HEK293 (cell line): Measurements from ENCODE around the gene TBC1D14.

Experiments
- CTCF ChIA-PET: fragments of 350-600 bp; formaldehyde crosslinking; extraction: SDS; loops from one replicate; lab custom pipeline; 2021; ENCODE audit warnings: antibody characterized with exemption; lab: Yijun Ruan, JAX
- POLR2A ChIA-PET: fragments of 300-600 bp; formaldehyde crosslinking; extraction: SDS; loops from one replicate; lab custom pipeline; 2020; ENCODE audit warnings: antibody characterized with exemption, inconsistent platforms; lab: Yijun Ruan, JAX
- H3K27ac ChIP-seq: fragments of 200-500 bp; sonication (Bioruptor generic); 2 replicates; pipeline ENCODE4 v1.5.1; 2014; ENCODE audit warnings: low read depth, low read length, control low read depth, inconsistent platforms; ENCODE audit errors: extremely low read depth
- H3K36me3 ChIP-seq, 2 experiments: fragments of 200-500 bp in 1 of 2; sonication (Bioruptor generic) in 1 of 2; 1 replicate in 1 of 2; 2 replicates in 1 of 2; pipeline ENCODE4 v1.5.1; 2014 to 2017; ENCODE audit warnings: inconsistent platforms in 2 of 2, low read length in 2 of 2; ENCODE audit not compliant: control insufficient read depth in 2 of 2, insufficient read depth in 1 of 2
- H3K4me1 ChIP-seq: fragments of 200-500 bp; sonication (Bioruptor generic); 2 replicates; pipeline ENCODE4 v1.5.1; 2014; ENCODE audit warnings: mild to moderate bottlenecking, low read length, inconsistent platforms; ENCODE audit not compliant: control insufficient read depth, insufficient read depth
- H3K4me3 ChIP-seq: 2 replicates; pipeline ENCODE4 v1.5.1; 2011; ENCODE audit warnings: low read depth, mild to moderate bottlenecking, control low read depth, low read length, moderate library complexity
- H3K9me3 ChIP-seq: fragments of 200-500 bp; sonication (Bioruptor generic); 2 replicates; pipeline ENCODE4 v1.5.1; 2014; ENCODE audit warnings: low read depth, low read length, inconsistent platforms; ENCODE audit not compliant: control insufficient read depth, insufficient read depth
- BCL6B ChIP-seq: fragments of 450-650 bp; formaldehyde crosslinking; IDR thresholded peaks from 2 replicates; pipeline ENCODE4 v1.5.1; 2017; ENCODE audit warnings: missing biosample characterization, missing genetic modification characterization
- ELK4 ChIP-seq: IDR thresholded peaks from 2 replicates; pipeline ENCODE4 v1.6.1; 2011; ENCODE audit warnings: mild to moderate bottlenecking, low read depth, low read length, borderline replicate concordance
- GFI1B ChIP-seq: fragments of 450-650 bp; formaldehyde crosslinking; IDR thresholded peaks from 2 replicates; pipeline ENCODE4 v1.5.1; 2016; ENCODE audit warnings: missing biosample characterization, missing genetic modification characterization
- GLI4 ChIP-seq: fragments of 450-650 bp; formaldehyde crosslinking; IDR thresholded peaks from 2 replicates; pipeline ENCODE4 v1.5.1; 2016; ENCODE audit warnings: missing biosample characterization, missing genetic modification characterization
- HOXC10 ChIP-seq: sonication (generic); formaldehyde crosslinking; IDR thresholded peaks from 2 replicates; pipeline ENCODE4 v1.8.1; 2023; ENCODE audit warnings: mild to moderate bottlenecking, missing genetic modification reagents
- PRDM6 ChIP-seq: fragments of 450-650 bp; formaldehyde crosslinking; IDR thresholded peaks from 2 replicates; pipeline ENCODE4 v1.5.1; 2017; ENCODE audit warnings: missing biosample characterization, missing genetic modification characterization
- REPIN1 ChIP-seq: fragments of 450-650 bp; formaldehyde crosslinking; IDR thresholded peaks from 2 replicates; pipeline ENCODE4 v1.5.1; 2017; ENCODE audit warnings: missing biosample characterization, missing genetic modification characterization, low read depth
- SCRT2 ChIP-seq: fragments of 450-650 bp; formaldehyde crosslinking; IDR thresholded peaks from 2 replicates; pipeline ENCODE4 v1.5.1; 2016; ENCODE audit warnings: missing biosample characterization, missing genetic modification characterization
- ZBTB7A ChIP-seq: fragments of 450-650 bp; formaldehyde crosslinking; IDR thresholded peaks from 2 replicates; pipeline ENCODE4 v1.5.1; 2016; ENCODE audit warnings: low read depth, missing biosample characterization, missing genetic modification characterization
- ZBTB8A ChIP-seq: fragments of 450-650 bp; formaldehyde crosslinking; IDR thresholded peaks from 2 replicates; pipeline ENCODE4 v1.5.1; 2016; ENCODE audit warnings: missing biosample characterization, missing genetic modification characterization
- ZEB2 ChIP-seq: fragments of 450-650 bp; formaldehyde crosslinking; IDR thresholded peaks from 2 replicates; pipeline ENCODE4 v1.5.1; 2016; ENCODE audit warnings: missing biosample characterization, missing genetic modification characterization
- ZNF138 ChIP-seq: fragments of 450-650 bp; formaldehyde crosslinking; IDR thresholded peaks from 2 replicates; pipeline ENCODE4 v1.5.1; 2016; ENCODE audit warnings: missing biosample characterization, missing genetic modification characterization, borderline replicate concordance
- ZNF140 ChIP-seq: fragments of 450-650 bp; formaldehyde crosslinking; IDR thresholded peaks from 2 replicates; pipeline ENCODE4 v1.5.1; 2016; ENCODE audit warnings: missing biosample characterization, missing genetic modification characterization
- ZNF16 ChIP-seq: fragments of 450-650 bp; formaldehyde crosslinking; IDR thresholded peaks from 2 replicates; pipeline ENCODE4 v1.5.1; 2016; ENCODE audit warnings: low read depth, missing biosample characterization, missing genetic modification characterization
- ZNF23 ChIP-seq: fragments of 450-650 bp; formaldehyde crosslinking; IDR thresholded peaks from 2 replicates; pipeline ENCODE4 v1.5.1; 2016; ENCODE audit warnings: missing biosample characterization, missing genetic modification characterization, borderline replicate concordance
- ZNF248 ChIP-seq: fragments of 450-650 bp; formaldehyde crosslinking; IDR thresholded peaks from 2 replicates; pipeline ENCODE4 v1.5.1; 2017; ENCODE audit warnings: missing biosample characterization, missing genetic modification characterization
- ZNF302 ChIP-seq: fragments of 450-650 bp; formaldehyde crosslinking; IDR thresholded peaks from 2 replicates; pipeline ENCODE4 v1.5.1; 2016; ENCODE audit warnings: missing biosample characterization, missing genetic modification characterization, low read depth
- ZNF324 ChIP-seq: fragments of 450-650 bp; formaldehyde crosslinking; IDR thresholded peaks from 2 replicates; pipeline ENCODE4 v1.5.1; 2016; ENCODE audit warnings: missing biosample characterization, missing genetic modification characterization
- ZNF404 ChIP-seq: fragments of 450-650 bp; formaldehyde crosslinking; IDR thresholded peaks from 2 replicates; pipeline ENCODE4 v1.5.1; 2017; ENCODE audit warnings: missing biosample characterization, missing genetic modification characterization
- ZNF530 ChIP-seq: fragments of 450-650 bp; formaldehyde crosslinking; IDR thresholded peaks from 2 replicates; pipeline ENCODE4 v1.5.1; 2016; ENCODE audit warnings: low read depth, missing biosample characterization, missing genetic modification characterization
- ZSCAN18 ChIP-seq: fragments of 450-650 bp; formaldehyde crosslinking; IDR thresholded peaks from 2 replicates; pipeline ENCODE4 v1.5.1; 2016; ENCODE audit warnings: missing biosample characterization, missing genetic modification characterization

TBC1D14 gene

GRCh38 chr4:7006411-7006810, 96.8 kb downstream of the TBC1D14 start:
- POLR2A ChIA-PET = no interaction called here
- Histone ChIP-seq H3K36me3 (peaks cover 0 to 84% of the 10 kb centered on the region in 2 experiments; a peak in 2 of 3 replicates), H3K4me1 (no peaks in the 10 kb centered on the region), H3K9me3 (no peaks in the 10 kb centered on the region), H3K4me3 (no peak overlapping the region), H3K27ac (no peak overlapping the region)
- CTCF ChIA-PET = no interaction called here
- TF ChIP-seq SCRT2 (tag by site-specific recombination) (peak; percentile 36; the same call in 1 of the 2 replicates), ZNF138 (tag by site-specific recombination) (no peak), GFI1B (tag by site-specific recombination) (no peak), PRDM6 (tag by site-specific recombination) (peak; percentile 34; the same call in 1 of the 2 replicates)
- TF ChIP-seq, all 188 proteins: peak for 2

- no peaks in the 10 kb centered on the region for H3K4me1 ChIP-seq
- ChIA-PET CTCF (interaction anchor here (1.1 kb wide), 1 partner anchor 64 kb away, joined by 3 read pairs; no protein-coding TSS in a partner anchor), POLR2A (no interaction called here)
- TF ChIP-seq ZNF16 (tag by site-specific recombination) (no peak), ZNF248 (tag by site-specific recombination) (no peak), REPIN1 (no peak), ZNF302 (tag by site-specific recombination) (no peak), GLI4 (no peak), ZNF324 (tag by site-specific recombination) (no peak), HOXC10 (no peak), ZSCAN18 (tag by site-specific recombination) (no peak), ELK4 (no peak), BCL6B (no peak), ZNF140 (no peak), ZBTB8A (tag by site-specific recombination) (no peak), ZNF530 (no peak), ZNF23 (tag by site-specific recombination) (no peak), ZNF404 (tag by site-specific recombination) (no peak), ZBTB7A (tag by site-specific recombination) (no peak), ZEB2 (no peak)
- no peaks in the 10 kb centered on the region for H3K9me3 ChIP-seq
- H3K36me3 ChIP-seq = peaks cover 0 to 82% of the 10 kb centered on the region in 2 experiments; a peak in 2 of 3 replicates
- H3K27ac ChIP-seq = no peak overlapping the region
- H3K4me3 ChIP-seq = no peak overlapping the region
Measured at GRCh38 chr4:7007142-7007907, 97.7 kb downstream of the TBC1D14 start.
